ENCODE data around the gene SLC44A1. TPM values are rescaled to one million over a fixed set of nuclear protein-coding genes. Genes with fewer than 3 reads are reported as not detected.
A peak's percentile ranks its signal among the peaks of the same experiment; 100 is the strongest.

Gene SLC44A1
- total RNA-seq, 4 donors from 2014 or later: 35.4 to 62.3 (median 48.2) TPM

DNA sequence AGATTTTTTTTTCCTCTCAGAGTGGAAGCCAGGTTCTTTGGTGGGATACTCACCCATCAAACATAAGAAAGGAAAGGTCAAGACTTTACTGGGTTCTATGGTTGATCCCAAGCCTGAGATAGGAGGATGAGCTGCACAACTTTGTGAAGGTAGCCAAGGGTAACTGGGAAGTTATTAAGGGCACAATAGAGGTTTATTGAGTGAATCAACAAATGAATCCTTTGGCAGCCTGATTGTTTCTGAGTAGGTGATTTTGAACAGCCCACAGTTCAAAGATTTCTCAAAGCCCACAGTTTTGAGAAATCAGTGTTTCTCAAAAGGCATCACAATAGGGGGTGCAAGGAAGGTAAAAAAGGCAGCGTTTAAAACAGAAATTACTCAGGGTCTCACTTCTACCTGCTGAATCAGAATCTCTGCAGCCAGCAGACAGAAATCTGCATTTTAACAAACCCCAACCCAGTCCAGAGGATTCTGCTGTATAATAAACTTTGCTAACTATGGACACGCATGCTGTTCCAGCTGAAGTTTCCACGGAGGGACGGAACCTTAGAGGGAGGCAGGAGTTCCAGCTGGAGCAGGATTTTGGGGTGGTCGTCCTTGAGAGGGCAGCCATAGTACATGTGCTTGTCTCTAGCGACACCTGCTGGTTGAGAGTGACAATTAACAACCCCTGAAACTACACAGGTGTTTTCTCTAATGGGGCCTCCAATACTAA lies 170.7 kb downstream of the SLC44A1 start:
- ATAC-seq (ENCODE audit: low FRiP score): peak; percentile 71
- TF ChIP-seq, protein P1, sequence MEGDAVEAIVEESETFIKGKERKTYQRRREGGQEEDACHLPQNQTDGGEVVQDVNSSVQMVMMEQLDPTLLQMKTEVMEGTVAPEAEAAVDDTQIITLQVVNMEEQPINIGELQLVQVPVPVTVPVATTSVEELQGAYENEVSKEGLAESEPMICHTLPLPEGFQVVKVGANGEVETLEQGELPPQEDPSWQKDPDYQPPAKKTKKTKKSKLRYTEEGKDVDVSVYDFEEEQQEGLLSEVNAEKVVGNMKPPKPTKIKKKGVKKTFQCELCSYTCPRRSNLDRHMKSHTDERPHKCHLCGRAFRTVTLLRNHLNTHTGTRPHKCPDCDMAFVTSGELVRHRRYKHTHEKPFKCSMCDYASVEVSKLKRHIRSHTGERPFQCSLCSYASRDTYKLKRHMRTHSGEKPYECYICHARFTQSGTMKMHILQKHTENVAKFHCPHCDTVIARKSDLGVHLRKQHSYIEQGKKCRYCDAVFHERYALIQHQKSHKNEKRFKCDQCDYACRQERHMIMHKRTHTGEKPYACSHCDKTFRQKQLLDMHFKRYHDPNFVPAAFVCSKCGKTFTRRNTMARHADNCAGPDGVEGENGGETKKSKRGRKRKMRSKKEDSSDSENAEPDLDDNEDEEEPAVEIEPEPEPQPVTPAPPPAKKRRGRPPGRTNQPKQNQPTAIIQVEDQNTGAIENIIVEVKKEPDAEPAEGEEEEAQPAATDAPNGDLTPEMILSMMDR (IDR thresholded peaks at IDR 0.05): peak in 2 of 3 donors; percentile 39 to 72
- peak; percentile 39 for DNase-seq (ENCODE audit: low spot score)

DNA sequence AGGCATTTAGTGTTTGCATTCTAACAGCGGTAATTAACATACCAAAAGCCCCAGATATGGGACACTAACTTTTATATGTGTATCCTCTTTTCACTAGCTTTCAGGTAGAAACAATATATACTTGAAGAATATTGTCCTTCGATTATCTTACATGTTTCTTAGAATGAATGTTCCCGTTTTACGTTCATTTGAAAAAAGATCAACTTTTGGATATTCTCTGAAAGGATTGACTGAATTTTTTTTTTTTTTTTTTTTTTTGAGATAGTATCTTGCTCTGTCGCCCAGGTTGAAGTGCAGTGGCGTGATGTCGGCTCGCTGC lies 171.2 kb downstream of the SLC44A1 start:
- TF ChIP-seq, protein P1 (IDR thresholded peaks at IDR 0.05): no peak
- no peak for DNase-seq (ENCODE audit: low spot score)

DNA sequence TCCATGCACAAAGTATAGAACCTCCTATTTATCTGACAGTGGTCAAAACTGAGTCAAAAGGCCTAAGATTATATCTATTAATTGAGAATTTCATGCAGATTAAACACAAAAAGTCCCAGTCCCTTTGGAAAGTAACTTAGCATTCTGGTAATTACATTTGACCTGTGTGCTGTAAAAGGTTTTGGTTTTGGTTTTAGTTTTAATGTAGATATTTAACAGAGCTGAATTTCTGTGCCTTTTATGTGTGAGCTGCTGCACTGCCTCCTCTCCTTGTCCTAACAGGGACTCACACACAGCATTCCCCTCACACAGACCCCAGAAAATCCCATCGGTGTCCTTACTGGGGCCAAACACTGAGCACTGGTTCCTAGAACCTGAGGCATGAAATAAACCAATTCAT lies 172.4 kb downstream of the SLC44A1 start:
- DNase-seq (ENCODE audit: low spot score) (no peak), ATAC-seq (ENCODE audit: low FRiP score) (no peak)
- TF ChIP-seq, protein P1 (IDR thresholded peaks at IDR 0.05): no peak

More for the DNA sequence above, 171.2 kb downstream of the SLC44A1 start:
- ATAC-seq (ENCODE audit: low FRiP score): no peak

DNA sequence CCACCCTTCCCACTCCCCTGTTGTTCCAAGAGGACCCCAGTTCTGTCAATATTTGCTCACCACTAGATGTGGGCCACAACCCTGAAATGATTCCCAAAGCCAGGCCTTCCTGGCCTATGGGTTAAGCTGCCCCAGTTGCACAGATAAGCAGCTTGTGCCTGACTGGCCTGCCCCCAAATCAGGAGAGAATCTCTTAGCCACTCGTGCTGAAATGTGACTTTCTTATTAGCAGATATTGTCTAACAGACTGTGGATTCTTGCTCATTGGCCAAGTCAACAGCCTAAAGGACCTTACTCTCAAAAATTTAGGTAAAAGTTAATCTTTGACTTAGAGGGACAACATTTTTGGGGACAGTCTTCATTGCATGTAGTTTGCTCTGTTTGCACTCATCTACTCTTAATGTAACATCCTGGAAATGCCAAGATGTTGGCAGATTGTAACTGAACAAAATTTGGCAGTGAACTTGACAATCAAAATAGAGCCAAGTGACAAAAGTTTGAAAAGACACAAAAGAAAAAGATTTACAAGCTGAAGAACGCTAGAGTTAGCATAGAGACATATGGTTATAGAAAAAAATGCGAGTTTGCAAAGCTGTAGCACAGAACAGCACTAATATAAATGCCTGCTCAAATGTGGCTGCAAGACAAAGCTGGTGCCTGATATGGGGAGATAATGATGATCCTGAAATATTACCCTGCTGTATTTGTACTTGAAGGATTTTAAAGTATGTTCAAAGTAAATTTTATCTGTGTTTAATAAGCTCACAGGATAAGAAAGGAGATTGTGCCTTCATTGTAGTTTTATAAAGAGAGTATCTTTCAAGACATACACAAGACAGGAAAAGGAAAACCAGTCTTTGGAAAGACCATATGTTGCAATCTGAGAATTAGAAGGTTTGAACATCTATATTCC lies 174.4 kb downstream of the SLC44A1 start:
- ATAC-seq (ENCODE audit: low FRiP score) (no peak), DNase-seq (ENCODE audit: low spot score) (no peak)
- TF ChIP-seq, protein P1 (IDR thresholded peaks at IDR 0.05): no peak

DNA sequence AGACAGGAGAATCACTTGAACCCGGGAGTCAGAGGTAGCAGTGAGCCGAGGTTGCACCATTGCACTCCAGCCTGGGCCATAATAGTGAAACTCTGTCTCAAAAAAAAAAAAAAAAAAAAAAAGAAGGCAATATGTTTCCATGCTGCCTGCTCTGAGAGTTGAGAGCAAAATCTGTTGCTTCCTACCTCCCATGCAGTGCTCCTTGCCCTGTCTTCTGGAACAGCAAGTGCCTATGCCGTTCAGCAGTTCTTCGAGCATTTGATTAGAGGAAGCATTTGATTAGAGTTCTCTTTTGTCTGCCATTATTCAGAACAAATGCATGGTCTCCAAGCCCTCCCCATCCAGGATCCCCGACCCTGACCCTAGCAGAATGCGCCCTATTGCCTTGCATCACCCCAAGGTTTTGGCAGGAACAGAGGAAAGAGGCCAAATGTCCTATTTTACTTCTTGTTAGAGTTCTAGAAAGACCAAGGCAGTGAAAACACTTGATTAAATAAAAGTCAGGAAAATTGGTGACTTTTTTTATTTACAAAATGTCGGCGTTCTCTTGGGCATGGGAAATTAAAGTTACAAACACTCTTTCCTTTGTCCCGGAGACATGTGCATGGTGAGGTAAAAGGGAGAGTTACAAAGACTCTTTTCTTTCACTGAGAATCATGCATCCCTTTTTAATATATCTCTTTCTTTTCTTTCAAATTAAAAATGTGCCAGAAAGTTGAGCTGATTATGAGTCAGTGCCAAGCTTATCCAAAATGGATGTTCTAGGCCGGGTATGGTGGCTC lies 175.6 kb downstream of the SLC44A1 start:
- TF ChIP-seq, protein P1 (IDR thresholded peaks at IDR 0.05): no peak
- DNase-seq (ENCODE audit: low spot score): no peak
- no peak for ATAC-seq (ENCODE audit: low FRiP score)

DNA sequence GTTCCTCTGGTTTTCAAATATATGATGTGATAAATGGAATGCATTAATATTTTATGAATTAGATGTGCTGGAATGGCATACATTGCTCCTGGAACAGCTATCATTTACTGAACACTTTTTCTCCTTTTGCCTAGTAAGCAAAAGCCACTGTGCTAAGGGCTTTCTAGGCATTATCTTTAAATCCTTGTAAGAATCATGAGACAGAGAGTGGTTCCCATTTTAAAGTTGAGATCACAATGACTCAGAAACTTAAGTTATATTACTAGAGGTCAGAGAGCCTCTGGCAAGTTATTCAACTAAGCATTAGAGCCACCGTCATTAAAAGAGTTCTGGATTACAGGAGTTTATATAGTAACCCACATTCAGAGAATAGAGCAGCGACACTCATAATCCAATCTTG lies 176.7 kb downstream of the SLC44A1 start:
- DNase-seq (ENCODE audit: low spot score) (no peak), ATAC-seq (ENCODE audit: low FRiP score) (no peak)
- TF ChIP-seq, protein P1 (IDR thresholded peaks at IDR 0.05): no peak

Measured in omental fat pad (tissue), 4 donors.